Measurements from ENCODE around the gene FASN. TPM values are rescaled to one million over a fixed set of nuclear protein-coding genes. Genes with fewer than 3 reads are reported as not detected.

FASN gene
- total and polyA plus RNA-seq, 2 of the 13 experiments (the other 11 are each of a cell fraction or from before 2014, with no cell fraction given): 51.7 to 101 TPM

DNA sequence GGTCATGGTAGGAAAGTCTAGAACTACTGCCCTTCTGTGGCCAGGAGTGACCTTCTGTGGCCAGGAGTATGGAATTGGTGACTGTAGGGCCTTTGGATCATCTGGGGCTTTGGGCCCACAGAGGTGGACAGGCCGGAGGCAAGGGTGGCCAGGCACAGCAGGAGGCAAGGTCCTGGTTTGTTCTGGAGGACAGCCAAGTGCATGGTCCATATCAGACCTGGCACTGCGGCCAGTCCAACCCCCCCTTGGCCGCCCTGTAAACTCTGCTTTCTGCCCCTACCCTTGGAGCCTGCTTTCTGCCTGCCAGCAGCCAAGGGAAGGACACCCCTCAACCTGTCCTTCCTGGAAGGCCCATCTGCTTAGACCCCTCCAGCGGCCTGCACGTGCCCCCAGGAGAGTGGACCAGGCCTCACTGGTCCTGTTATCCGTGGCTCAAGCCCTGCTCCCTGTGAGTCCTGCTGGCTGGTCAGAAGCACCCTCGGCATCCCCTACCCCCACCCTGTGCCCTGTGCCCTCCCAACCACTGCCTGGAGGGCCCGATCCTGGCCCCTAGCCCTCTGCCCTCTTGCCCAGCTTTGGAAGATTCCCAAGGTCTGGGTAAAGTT lies 58.2 kb downstream of the FASN start (continued):
- TF ChIP-seq, protein P1, sequence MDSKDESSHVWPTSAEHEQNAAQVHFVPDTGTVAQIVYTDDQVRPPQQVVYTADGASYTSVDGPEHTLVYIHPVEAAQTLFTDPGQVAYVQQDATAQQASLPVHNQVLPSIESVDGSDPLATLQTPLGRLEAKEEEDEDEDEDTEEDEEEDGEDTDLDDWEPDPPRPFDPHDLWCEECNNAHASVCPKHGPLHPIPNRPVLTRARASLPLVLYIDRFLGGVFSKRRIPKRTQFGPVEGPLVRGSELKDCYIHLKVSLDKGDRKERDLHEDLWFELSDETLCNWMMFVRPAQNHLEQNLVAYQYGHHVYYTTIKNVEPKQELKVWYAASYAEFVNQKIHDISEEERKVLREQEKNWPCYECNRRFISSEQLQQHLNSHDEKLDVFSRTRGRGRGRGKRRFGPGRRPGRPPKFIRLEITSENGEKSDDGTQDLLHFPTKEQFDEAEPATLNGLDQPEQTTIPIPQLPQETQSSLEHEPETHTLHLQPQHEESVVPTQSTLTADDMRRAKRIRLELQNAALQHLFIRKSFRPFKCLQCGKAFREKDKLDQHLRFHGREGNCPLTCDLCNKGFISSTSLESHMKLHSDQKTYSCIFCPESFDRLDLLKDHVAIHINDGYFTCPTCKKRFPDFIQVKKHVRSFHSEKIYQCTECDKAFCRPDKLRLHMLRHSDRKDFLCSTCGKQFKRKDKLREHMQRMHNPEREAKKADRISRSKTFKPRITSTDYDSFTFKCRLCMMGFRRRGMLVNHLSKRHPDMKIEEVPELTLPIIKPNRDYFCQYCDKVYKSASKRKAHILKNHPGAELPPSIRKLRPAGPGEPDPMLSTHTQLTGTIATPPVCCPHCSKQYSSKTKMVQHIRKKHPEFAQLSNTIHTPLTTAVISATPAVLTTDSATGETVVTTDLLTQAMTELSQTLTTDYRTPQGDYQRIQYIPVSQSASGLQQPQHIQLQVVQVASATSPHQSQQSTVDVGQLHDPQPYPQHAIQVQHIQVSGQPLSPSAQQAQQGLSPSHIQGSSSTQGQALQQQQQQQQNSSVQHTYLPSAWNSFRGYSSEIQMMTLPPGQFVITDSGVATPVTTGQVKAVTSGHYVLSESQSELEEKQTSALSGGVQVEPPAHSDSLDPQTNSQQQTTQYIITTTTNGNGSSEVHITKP (CRISPR knock-in tag; IDR thresholded peaks at IDR 0.05; ENCODE audit: low read depth): 0 out of 2 replicates have a peak, but pooled peaks have one; percentile 19
- TF ChIP-seq ZNF160 (CRISPR knock-in tag; IDR thresholded peaks at IDR 0.05) (no peak), ZZZ3 (CRISPR knock-in tag; IDR thresholded peaks at IDR 0.05; ENCODE audit: borderline replicate concordance) (0 out of 2 replicates have a peak, but pooled peaks have one; percentile 30), ZNF644 (CRISPR knock-in tag; IDR thresholded peaks at IDR 0.05; ENCODE audit: low read depth) (0 out of 2 replicates have a peak, but pooled peaks have one; percentile 65), ZNF570 (CRISPR knock-in tag; IDR thresholded peaks at IDR 0.05; ENCODE audit: borderline replicate concordance) (no peak), BCL6 (CRISPR knock-in tag; IDR thresholded peaks at IDR 0.05) (no peak), ZBTB42 (CRISPR knock-in tag; IDR thresholded peaks at IDR 0.05) (no peak), ZNF451 (CRISPR knock-in tag; IDR thresholded peaks at IDR 0.05) (no peak), RFX5 (IDR thresholded peaks at IDR 0.05; ENCODE audit: low read depth, low read length) (no peak), ZNF224 (CRISPR knock-in tag; IDR thresholded peaks at IDR 0.05) (no peak), CEBPG (CRISPR knock-in tag; IDR thresholded peaks at IDR 0.05) (no peak), SOX5 (CRISPR knock-in tag; IDR thresholded peaks at IDR 0.05; ENCODE audit: borderline replicate concordance) (no peak), ZNF776 (CRISPR knock-in tag; IDR thresholded peaks at IDR 0.05) (no peak)
- TF ChIP-seq, protein P2, sequence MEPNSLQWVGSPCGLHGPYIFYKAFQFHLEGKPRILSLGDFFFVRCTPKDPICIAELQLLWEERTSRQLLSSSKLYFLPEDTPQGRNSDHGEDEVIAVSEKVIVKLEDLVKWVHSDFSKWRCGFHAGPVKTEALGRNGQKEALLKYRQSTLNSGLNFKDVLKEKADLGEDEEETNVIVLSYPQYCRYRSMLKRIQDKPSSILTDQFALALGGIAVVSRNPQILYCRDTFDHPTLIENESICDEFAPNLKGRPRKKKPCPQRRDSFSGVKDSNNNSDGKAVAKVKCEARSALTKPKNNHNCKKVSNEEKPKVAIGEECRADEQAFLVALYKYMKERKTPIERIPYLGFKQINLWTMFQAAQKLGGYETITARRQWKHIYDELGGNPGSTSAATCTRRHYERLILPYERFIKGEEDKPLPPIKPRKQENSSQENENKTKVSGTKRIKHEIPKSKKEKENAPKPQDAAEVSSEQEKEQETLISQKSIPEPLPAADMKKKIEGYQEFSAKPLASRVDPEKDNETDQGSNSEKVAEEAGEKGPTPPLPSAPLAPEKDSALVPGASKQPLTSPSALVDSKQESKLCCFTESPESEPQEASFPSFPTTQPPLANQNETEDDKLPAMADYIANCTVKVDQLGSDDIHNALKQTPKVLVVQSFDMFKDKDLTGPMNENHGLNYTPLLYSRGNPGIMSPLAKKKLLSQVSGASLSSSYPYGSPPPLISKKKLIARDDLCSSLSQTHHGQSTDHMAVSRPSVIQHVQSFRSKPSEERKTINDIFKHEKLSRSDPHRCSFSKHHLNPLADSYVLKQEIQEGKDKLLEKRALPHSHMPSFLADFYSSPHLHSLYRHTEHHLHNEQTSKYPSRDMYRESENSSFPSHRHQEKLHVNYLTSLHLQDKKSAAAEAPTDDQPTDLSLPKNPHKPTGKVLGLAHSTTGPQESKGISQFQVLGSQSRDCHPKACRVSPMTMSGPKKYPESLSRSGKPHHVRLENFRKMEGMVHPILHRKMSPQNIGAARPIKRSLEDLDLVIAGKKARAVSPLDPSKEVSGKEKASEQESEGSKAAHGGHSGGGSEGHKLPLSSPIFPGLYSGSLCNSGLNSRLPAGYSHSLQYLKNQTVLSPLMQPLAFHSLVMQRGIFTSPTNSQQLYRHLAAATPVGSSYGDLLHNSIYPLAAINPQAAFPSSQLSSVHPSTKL (CRISPR knock-in tag; IDR thresholded peaks at IDR 0.05): peak; percentile 33; the same call in 1 of the 2 replicates
- TF ChIP-seq, protein P3, sequence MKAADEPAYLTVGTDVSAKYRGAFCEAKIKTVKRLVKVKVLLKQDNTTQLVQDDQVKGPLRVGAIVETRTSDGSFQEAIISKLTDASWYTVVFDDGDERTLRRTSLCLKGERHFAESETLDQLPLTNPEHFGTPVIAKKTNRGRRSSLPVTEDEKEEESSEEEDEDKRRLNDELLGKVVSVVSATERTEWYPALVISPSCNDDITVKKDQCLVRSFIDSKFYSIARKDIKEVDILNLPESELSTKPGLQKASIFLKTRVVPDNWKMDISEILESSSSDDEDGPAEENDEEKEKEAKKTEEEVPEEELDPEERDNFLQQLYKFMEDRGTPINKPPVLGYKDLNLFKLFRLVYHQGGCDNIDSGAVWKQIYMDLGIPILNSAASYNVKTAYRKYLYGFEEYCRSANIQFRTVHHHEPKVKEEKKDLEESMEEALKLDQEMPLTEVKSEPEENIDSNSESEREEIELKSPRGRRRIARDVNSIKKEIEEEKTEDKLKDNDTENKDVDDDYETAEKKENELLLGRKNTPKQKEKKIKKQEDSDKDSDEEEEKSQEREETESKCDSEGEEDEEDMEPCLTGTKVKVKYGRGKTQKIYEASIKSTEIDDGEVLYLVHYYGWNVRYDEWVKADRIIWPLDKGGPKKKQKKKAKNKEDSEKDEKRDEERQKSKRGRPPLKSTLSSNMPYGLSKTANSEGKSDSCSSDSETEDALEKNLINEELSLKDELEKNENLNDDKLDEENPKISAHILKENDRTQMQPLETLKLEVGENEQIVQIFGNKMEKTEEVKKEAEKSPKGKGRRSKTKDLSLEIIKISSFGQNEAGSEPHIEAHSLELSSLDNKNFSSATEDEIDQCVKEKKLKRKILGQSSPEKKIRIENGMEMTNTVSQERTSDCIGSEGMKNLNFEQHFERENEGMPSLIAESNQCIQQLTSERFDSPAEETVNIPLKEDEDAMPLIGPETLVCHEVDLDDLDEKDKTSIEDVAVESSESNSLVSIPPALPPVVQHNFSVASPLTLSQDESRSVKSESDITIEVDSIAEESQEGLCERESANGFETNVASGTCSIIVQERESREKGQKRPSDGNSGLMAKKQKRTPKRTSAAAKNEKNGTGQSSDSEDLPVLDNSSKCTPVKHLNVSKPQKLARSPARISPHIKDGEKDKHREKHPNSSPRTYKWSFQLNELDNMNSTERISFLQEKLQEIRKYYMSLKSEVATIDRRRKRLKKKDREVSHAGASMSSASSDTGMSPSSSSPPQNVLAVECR (CRISPR knock-in tag; IDR thresholded peaks at IDR 0.05; ENCODE audit: borderline replicate concordance): peak; percentile 58; the same call in 1 of the 2 replicates
- TF ChIP-seq, protein P4, sequence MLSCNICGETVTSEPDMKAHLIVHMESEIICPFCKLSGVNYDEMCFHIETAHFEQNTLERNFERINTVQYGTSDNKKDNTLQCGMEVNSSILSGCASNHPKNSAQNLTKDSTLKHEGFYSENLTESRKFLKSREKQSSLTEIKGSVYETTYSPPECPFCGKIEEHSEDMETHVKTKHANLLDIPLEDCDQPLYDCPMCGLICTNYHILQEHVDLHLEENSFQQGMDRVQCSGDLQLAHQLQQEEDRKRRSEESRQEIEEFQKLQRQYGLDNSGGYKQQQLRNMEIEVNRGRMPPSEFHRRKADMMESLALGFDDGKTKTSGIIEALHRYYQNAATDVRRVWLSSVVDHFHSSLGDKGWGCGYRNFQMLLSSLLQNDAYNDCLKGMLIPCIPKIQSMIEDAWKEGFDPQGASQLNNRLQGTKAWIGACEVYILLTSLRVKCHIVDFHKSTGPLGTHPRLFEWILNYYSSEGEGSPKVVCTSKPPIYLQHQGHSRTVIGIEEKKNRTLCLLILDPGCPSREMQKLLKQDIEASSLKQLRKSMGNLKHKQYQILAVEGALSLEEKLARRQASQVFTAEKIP (CRISPR knock-in tag; IDR thresholded peaks at IDR 0.05; ENCODE audit: borderline replicate concordance): no peak

All from HepG2 (cell line).